K562 (cell line): Measurements from ENCODE around the gene STK24.

Source experiments
- BMI1 ChIP-seq: fragments of 150-350 bp; IDR thresholded peaks from 2 replicates; pipeline ENCODE4 v1.6.1; 2014; ENCODE audit warnings: low read length
- EP300 ChIP-seq: IDR thresholded peaks from 2 replicates; pipeline ENCODE4 v1.6.1; 2012; ENCODE audit warnings: low read length, improper control_type of control experiment
- ESRRA ChIP-seq: fragments of 450-650 bp; IDR thresholded peaks from 2 replicates; pipeline ENCODE4 v1.6.1; 2014; ENCODE audit warnings: low read depth, mild to moderate bottlenecking, moderate library complexity, borderline replicate concordance
- HIVEP1 ChIP-seq: fragments of 250-450 bp; sonication (Bioruptor Pico); IDR thresholded peaks from 2 replicates; pipeline ENCODE4 v1.4.0; 2020; ENCODE audit warnings: mild to moderate bottlenecking
- JUN ChIP-seq, 2 experiments: sonication (generic) in 1 of 2; formaldehyde crosslinking in 1 of 2; IDR thresholded peaks; 2 replicates each; pipeline versions ENCODE4 v1.6.1 to v1.8.0; 2012 to 2022; ENCODE audit warnings: borderline replicate concordance in 2 of 2, mild to moderate bottlenecking in 2 of 2, improper control_type of control experiment in 1 of 2, low read depth in 1 of 2, low read length in 1 of 2, missing genetic modification reagents in 1 of 2
- PHTF2 ChIP-seq: fragments of 250-450 bp; sonication (Bioruptor Pico); IDR thresholded peaks from 2 replicates; pipeline ENCODE4 v1.5.0; 2021; ENCODE audit warnings: mild to moderate bottlenecking
- RAD21 ChIP-seq, 2 experiments: fragments of 250-450 bp in 1 of 2; fragments of 450-650 bp in 1 of 2; sonication (Bioruptor Pico) in 1 of 2; formaldehyde crosslinking in 1 of 2; IDR thresholded peaks in 1 of 2; conservative IDR thresholded peaks in 1 of 2; 2 replicates each; pipeline versions ENCODE4 v1.4.0 to v1.8.0; 2020 to 2022; ENCODE audit warnings: mild to moderate bottlenecking in 2 of 2, moderate library complexity in 1 of 2
- STAT5B ChIP-seq: fragments of 250-450 bp; sonication (Bioruptor Pico); IDR thresholded peaks from 2 replicates; pipeline ENCODE4 v1.8.0; 2021; ENCODE audit warnings: mild to moderate bottlenecking, inconsistent platforms
- TGIF2 ChIP-seq: sonication (generic); formaldehyde crosslinking; IDR thresholded peaks from 2 replicates; pipeline ENCODE4 v1.8.1; 2022; ENCODE audit warnings: mild to moderate bottlenecking, missing genetic modification reagents, moderate library complexity
- ZBTB8A ChIP-seq: fragments of 450-650 bp; IDR thresholded peaks from 2 replicates; pipeline ENCODE4 v1.6.1; 2018; ENCODE audit warnings: mild to moderate bottlenecking, moderate library complexity; ENCODE audit not compliant: partially characterized antibody
- TF ChIP-seq, protein P1 (sequence below): fragments of 450-650 bp; conservative IDR thresholded peaks from 2 replicates; pipeline ENCODE4 v1.6.1; 2016; ENCODE audit warnings: missing genetic modification characterization, low read depth, mild to moderate bottlenecking, control low read depth, missing compliant biosample characterization
- TF ChIP-seq, protein P2 (sequence below), 2 experiments: IDR thresholded peaks; 2 replicates each; pipeline ENCODE4 v1.6.1; 2011; ENCODE audit warnings: borderline replicate concordance in 1 of 2, control low read depth in 1 of 2, low read depth in 1 of 2, low read length in 1 of 2, mild to moderate bottlenecking in 1 of 2, mixed read lengths in 1 of 2, moderate library complexity in 1 of 2; ENCODE audit not compliant: insufficient read depth in 1 of 2, insufficient read length in 1 of 2, poor library complexity in 1 of 2, severe bottlenecking in 1 of 2; ENCODE audit errors: extremely low read depth in 1 of 2
- TF ChIP-seq, protein P3 (sequence below): sonication (generic); formaldehyde crosslinking; IDR thresholded peaks from 2 replicates; pipeline ENCODE4 v1.4.0; 2020; ENCODE audit warnings: mild to moderate bottlenecking, missing genetic modification reagents

DNA sequence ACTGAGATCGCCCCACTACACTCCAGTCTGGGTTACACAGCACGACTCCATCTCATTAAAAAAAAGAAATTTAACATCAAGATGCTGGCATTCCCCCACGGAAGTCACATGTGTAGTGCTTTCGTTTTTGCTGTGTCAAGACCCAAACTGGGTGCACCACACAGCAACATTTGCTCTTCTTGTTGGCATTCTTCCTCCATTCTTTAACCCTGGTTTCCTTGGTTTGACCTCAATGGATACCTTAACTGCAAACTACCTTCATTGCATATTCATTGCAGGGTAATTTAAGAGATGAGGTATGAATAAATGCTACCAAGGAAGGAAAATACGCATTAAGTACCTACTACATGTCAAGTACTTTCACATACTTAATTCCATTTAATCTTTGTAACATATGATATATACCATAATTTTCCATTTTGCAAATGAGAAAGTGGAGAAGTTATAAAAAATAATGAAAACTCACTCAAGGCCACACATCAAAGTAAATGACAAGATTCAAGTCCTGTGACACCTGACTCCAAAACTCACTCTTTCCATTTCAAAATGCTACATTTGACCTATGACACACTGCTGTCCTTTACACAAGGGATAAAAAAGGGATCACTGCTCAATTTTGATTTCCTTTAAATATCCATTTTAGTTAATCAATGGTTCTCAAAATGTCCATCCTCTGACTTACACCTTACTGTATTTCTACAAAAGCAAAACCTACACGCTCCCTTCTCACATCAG lies 59.2 kb downstream of the STK24 start:
- TF ChIP-seq, protein P1, sequence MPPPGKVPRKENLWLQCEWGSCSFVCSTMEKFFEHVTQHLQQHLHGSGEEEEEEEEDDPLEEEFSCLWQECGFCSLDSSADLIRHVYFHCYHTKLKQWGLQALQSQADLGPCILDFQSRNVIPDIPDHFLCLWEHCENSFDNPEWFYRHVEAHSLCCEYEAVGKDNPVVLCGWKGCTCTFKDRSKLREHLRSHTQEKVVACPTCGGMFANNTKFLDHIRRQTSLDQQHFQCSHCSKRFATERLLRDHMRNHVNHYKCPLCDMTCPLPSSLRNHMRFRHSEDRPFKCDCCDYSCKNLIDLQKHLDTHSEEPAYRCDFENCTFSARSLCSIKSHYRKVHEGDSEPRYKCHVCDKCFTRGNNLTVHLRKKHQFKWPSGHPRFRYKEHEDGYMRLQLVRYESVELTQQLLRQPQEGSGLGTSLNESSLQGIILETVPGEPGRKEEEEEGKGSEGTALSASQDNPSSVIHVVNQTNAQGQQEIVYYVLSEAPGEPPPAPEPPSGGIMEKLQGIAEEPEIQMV (tag): no peak
- TF ChIP-seq ESRRA (no peak), BMI1 (no peak), ZBTB8A (no peak), RAD21 (CRISPR knock-in tag; conservative IDR thresholded peaks at IDR 0.05 in 1 of 2, IDR thresholded peaks at IDR 0.05 in 1 of 2) (no peak), TGIF2 (CRISPR knock-in tag) (no peak), HIVEP1 (CRISPR knock-in tag) (no peak), STAT5B (CRISPR knock-in tag) (no peak), EP300 (no peak), PHTF2 (CRISPR knock-in tag) (no peak), JUN (IDR thresholded peaks at IDR 0.05; ENCODE audit: borderline replicate concordance, low read depth, low read length) (no peak), JUN (CRISPR knock-in tag; IDR thresholded peaks at IDR 0.05; ENCODE audit: borderline replicate concordance) (no peak)
- TF ChIP-seq, protein P2, sequence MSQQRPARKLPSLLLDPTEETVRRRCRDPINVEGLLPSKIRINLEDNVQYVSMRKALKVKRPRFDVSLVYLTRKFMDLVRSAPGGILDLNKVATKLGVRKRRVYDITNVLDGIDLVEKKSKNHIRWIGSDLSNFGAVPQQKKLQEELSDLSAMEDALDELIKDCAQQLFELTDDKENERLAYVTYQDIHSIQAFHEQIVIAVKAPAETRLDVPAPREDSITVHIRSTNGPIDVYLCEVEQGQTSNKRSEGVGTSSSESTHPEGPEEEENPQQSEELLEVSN (IDR thresholded peaks at IDR 0.05; ENCODE audit: borderline replicate concordance in 1 of 2, extremely low read depth in 1 of 2, insufficient read depth in 1 of 2, insufficient read length in 1 of 2, low read depth in 1 of 2, low read length in 1 of 2, poor library complexity in 1 of 2, severe bottlenecking in 1 of 2): no peak
- TF ChIP-seq, protein P3, sequence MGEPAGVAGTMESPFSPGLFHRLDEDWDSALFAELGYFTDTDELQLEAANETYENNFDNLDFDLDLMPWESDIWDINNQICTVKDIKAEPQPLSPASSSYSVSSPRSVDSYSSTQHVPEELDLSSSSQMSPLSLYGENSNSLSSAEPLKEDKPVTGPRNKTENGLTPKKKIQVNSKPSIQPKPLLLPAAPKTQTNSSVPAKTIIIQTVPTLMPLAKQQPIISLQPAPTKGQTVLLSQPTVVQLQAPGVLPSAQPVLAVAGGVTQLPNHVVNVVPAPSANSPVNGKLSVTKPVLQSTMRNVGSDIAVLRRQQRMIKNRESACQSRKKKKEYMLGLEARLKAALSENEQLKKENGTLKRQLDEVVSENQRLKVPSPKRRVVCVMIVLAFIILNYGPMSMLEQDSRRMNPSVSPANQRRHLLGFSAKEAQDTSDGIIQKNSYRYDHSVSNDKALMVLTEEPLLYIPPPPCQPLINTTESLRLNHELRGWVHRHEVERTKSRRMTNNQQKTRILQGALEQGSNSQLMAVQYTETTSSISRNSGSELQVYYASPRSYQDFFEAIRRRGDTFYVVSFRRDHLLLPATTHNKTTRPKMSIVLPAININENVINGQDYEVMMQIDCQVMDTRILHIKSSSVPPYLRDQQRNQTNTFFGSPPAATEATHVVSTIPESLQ: no peak
